B cell (primary cell): ENCODE data around the gene RBM44. TPM values are rescaled to one million over a fixed set of nuclear protein-coding genes. Genes with fewer than 3 reads are reported as not detected.

Experiments used
- ATAC-seq: fragments of 200-7000 bp; cut with Tn5 transposase; one replicate; pipeline ENCODE4 v1.10.0; 2021; ENCODE audit warnings: low read depth, mild to moderate bottlenecking, moderate number of reproducible peaks, moderate library complexity
- CTCF ChIA-PET: fragments of 350-600 bp; sonication (Branson Sonifier 250); formaldehyde crosslinking; loops from one replicate; lab custom pipeline; 2021; ENCODE audit warnings: antibody characterized with exemption, inconsistent platforms; lab: Charles Lee
- POLR2A ChIA-PET: fragments of 350-600 bp; sonication (Branson Sonifier 250); formaldehyde crosslinking; loops from one replicate; lab custom pipeline; 2021; ENCODE audit warnings: antibody characterized with exemption; lab: Charles Lee
- DNase-seq: peaks from one replicate; pipeline ENCODE4 v3.0.0; 2013
- H2AFZ ChIP-seq: 2 replicates; pipeline ENCODE4 v1.6.1; 2012; ENCODE audit warnings: mild to moderate bottlenecking, low read depth, low read length; ENCODE audit not compliant: insufficient read depth, poor library complexity, severe bottlenecking
- H3K27ac ChIP-seq, 2 donors: 1 replicate in 1 of 2; 2 replicates in 1 of 2; pipeline ENCODE4 v1.5.1; 2012 to 2013; ENCODE audit warnings: low read length in 2 of 2, mild to moderate bottlenecking in 2 of 2, moderate library complexity in 1 of 2
- H3K27me3 ChIP-seq, 4 experiments: fragments of 200-600 bp in 1 of 4; sonication (generic) in 1 of 4; replicated peaks in 1 of 4; 1 replicate in 2 of 4; 2 replicates in 2 of 4; pipeline versions ENCODE4 v1.6.1 to v1.7.0; 2013 to 2016; ENCODE audit warnings: low read length in 3 of 4, mild to moderate bottlenecking in 2 of 4, mixed read lengths in 1 of 4, moderate library complexity in 1 of 4; ENCODE audit not compliant: insufficient read depth in 4 of 4, control insufficient read depth in 3 of 4; ENCODE audit errors: control extremely low read depth in 1 of 4
- H3K36me3 ChIP-seq, 2 experiments: replicated peaks in 1 of 2; 1 replicate in 1 of 2; 2 replicates in 1 of 2; pipeline versions ENCODE4 v1.6.1 to v1.7.1; 2013; ENCODE audit warnings: low read length in 1 of 2; ENCODE audit not compliant: insufficient read depth in 2 of 2, control insufficient read depth in 1 of 2; ENCODE audit errors: control extremely low read depth in 1 of 2, extremely low read depth in 1 of 2
- H3K4me1 ChIP-seq, 2 donors: fragments of 200-600 bp in 1 of 2; sonication (generic) in 1 of 2; 1 replicate in 1 of 2; 2 replicates in 1 of 2; pipeline versions ENCODE4 v1.5.1 to v1.6.1; 2013 to 2017; ENCODE audit warnings: low read length in 2 of 2; ENCODE audit not compliant: control insufficient read depth in 2 of 2, insufficient read depth in 2 of 2
- H3K4me2 ChIP-seq: replicated peaks from 2 replicates; pipeline ENCODE3; 2012; ENCODE audit warnings: mild to moderate bottlenecking, low read depth, low read length; ENCODE audit not compliant: poor library complexity, severe bottlenecking
- H3K4me3 ChIP-seq, 5 experiments: fragments of 200-600 bp in 1 of 5; sonication (generic) in 1 of 5; 1 replicate in 3 of 5; 2 replicates in 2 of 5; pipeline versions ENCODE4 v1.5.1 to v1.7.0; 2011 to 2016; ENCODE audit warnings: low read length in 4 of 5, mild to moderate bottlenecking in 4 of 5, low read depth in 2 of 5, control low read depth in 1 of 5, moderate library complexity in 1 of 5; ENCODE audit not compliant: insufficient read depth in 1 of 5; ENCODE audit errors: control extremely low read depth in 1 of 5, extremely low read depth in 1 of 5
- H3K79me2 ChIP-seq: fragments of 200-600 bp; sonication (generic); one replicate; pipeline ENCODE4 v1.6.0; 2016; ENCODE audit warnings: low read length; ENCODE audit not compliant: control insufficient read depth, insufficient read depth
- H3K9ac ChIP-seq: fragments of 200-600 bp; sonication (generic); 2 replicates; pipeline ENCODE4 v1.6.1; 2017; ENCODE audit warnings: mild to moderate bottlenecking, low read length, moderate library complexity
- H3K9me3 ChIP-seq, 3 donors: one replicate each; pipeline versions ENCODE4 v1.6.1 to v1.7.1; 2013; ENCODE audit warnings: low read length in 2 of 3; ENCODE audit not compliant: control insufficient read depth in 2 of 3, insufficient read depth in 1 of 3; ENCODE audit errors: control extremely low read depth in 1 of 3
- H4K20me1 ChIP-seq: 2 replicates; pipeline ENCODE4 v1.6.0; 2012; ENCODE audit warnings: mild to moderate bottlenecking, low read length; ENCODE audit not compliant: insufficient read depth, control insufficient read depth, poor library complexity, severe bottlenecking
- H3K27ac Mint-ChIP-seq: one replicate; pipeline ENCODE4 v1.8.0; 2021; ENCODE audit warnings: mixed read lengths
- H3K27me3 Mint-ChIP-seq: one replicate; pipeline ENCODE4 v1.8.0; 2021; ENCODE audit warnings: mixed read lengths
- H3K4me1 Mint-ChIP-seq: one replicate; pipeline ENCODE4 v1.8.0; 2021; ENCODE audit warnings: mixed read lengths
- H3K4me3 Mint-ChIP-seq: one replicate; pipeline ENCODE4 v1.8.0; 2021; ENCODE audit warnings: mixed read lengths
- H3K9me3 Mint-ChIP-seq: one replicate; pipeline ENCODE4 v1.8.0; 2022; ENCODE audit warnings: mixed read lengths; ENCODE audit not compliant: insufficient read depth
- CTCF ChIP-seq: fragments of 200-600 bp; IDR thresholded peaks from one replicate; pipeline ENCODE4 v1.8.0; 2022; ENCODE audit warnings: antibody characterized with exemption, mild to moderate bottlenecking
- EZH2 ChIP-seq: IDR thresholded peaks from 2 replicates; pipeline ENCODE4 v1.6.1; 2012; ENCODE audit warnings: borderline replicate concordance, low read depth, mild to moderate bottlenecking, moderate library complexity, low read length; ENCODE audit not compliant: insufficient read depth, poor library complexity, severe bottlenecking
- WGBS: methylation state at CpG from one replicate; pipeline ENCODE4 v1.1.5; 2013; ENCODE audit warnings: missing lambda C conversion rate; ENCODE audit not compliant: insufficient coverage; 5-methylcytosine and 5-hydroxymethylcytosine counted together
- intact Hi-C: fragments of 100-400 bp; cut with micrococcal nuclease; formaldehyde crosslinking; loops from one replicate; pipeline ENCODE4 v1.10.0; 2022
- polyA plus RNA-seq: library from polyadenylated mRNA; depleted of rRNA; stranded (reverse); fragments of >200 nt; gene quantifications from 2 replicates; pipeline ENCODE4 v1.2.3, GENCODE V29; 2012
- total RNA-seq, 2 donors: library from RNA; stranded (reverse); fragments of 120-200 nt in 1 of 2; gene quantifications; 1 replicate in 1 of 2; 2 replicates in 1 of 2; pipeline versions ENCODE4 v1.2.3 to v1.2.4, GENCODE V29; 2013 to 2022

The RBM44 gene
- total and polyA plus RNA-seq, 2 donors (not counting 1 experiment from before 2014, with no cell fraction given) = 0.39 to 1.3 TPM

DNA sequence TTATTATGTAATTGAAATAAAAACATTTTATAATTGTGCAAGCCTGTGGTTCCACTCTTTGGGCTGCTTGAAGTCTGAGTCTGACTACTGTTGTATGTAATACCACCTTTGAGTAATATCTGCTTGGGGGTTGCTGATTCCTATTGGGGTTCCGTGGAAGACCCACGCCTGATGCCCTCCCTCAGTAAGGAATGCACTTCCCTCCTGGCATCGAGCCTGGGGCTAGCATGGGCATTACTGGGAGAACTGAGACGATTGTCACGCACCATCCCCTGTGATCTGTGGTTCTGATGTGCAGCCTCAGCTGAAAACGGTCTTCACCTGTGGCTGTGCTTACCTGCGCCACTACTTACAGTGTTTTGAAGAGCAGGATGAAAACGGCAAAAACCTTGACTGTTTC is 32.7 kb upstream of the RBM44 start:
- Histone ChIP-seq H2AFZ (no peak overlapping the region), H3K27ac (no peak overlapping the region), H3K36me3 (peaks cover 16 to 65% of the 10 kb centered on the region in 2 experiments), H3K4me2 (no peak overlapping the region), H3K79me2 (no peaks in the 10 kb centered on the region), H3K9ac (no peak overlapping the region), H3K27me3 (no peaks in the 10 kb centered on the region), H3K4me3 (no peak overlapping the region), H3K4me1 (no peaks in the 10 kb centered on the region), H3K9me3 (no peaks in the 10 kb centered on the region), H4K20me1 (peaks cover 6% of the 10 kb centered on the region)
- Mint-ChIP-seq H3K9me3 (no peaks in the 10 kb centered on the region), H3K4me1 (no peaks in the 10 kb centered on the region), H3K27me3 (no peaks in the 10 kb centered on the region), H3K27ac (no peak overlapping the region), H3K4me3 (no peak overlapping the region)
- peak; percentile 4 for DNase-seq
- 97% methylated on average over 6 of the region's 8 CpGs for WGBS
- TF ChIP-seq EZH2 (no peak), CTCF (no peak)
- ChIA-PET POLR2A (interaction anchor here (0.5 kb wide), 1 partner anchor 173 kb away, joined by 4 read pairs; no protein-coding TSS in a partner anchor), CTCF (interaction anchor here (0.6 to 1.6 kb wide), 4 partner anchors 9 to 974 kb away, joined by 4 to 6 read pairs (median 4); no protein-coding TSS in a partner anchor)
- ATAC-seq = no peak
- intact Hi-C loops = no loop called here

DNA sequence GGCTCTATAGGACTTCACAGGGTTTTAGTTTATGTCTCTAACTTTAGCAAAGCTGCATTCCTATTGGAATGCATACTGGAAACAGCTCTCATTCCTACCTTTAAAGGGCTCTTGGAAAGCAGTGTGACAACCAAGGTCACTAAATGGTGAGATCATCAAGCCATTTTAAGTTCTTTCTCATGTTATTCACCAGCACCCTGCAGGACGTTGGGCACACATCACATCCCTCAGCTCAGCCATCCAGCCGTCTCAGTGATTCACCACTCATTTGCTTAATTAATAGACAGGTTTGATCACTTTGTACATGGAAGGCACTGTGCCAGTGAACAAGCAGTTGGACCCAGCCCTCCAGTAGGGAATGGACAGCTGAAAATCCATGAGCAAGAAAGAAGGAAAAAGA is 32.2 kb upstream of the RBM44 start:
- ATAC-seq (no peak), DNase-seq (peak; percentile 13)
- TF ChIP-seq EZH2 (no peak), CTCF (no peak)
- Histone ChIP-seq H2AFZ (no peak overlapping the region), H3K4me3 (no peak overlapping the region), H3K79me2 (no peaks in the 10 kb centered on the region), H3K4me2 (no peak overlapping the region), H3K27me3 (no peaks in the 10 kb centered on the region), H3K9ac (no peak overlapping the region), H3K9me3 (no peaks in the 10 kb centered on the region), H3K4me1 (no peaks in the 10 kb centered on the region), H3K27ac (no peak overlapping the region), H4K20me1 (peaks cover 6% of the 10 kb centered on the region), H3K36me3 (peaks cover 14 to 65% of the 10 kb centered on the region in 2 experiments)
- WGBS = no CpG with 5 or more reads among the region's 2 CpGs
- H3K27ac Mint-ChIP-seq = no peak overlapping the region
- H3K4me1 Mint-ChIP-seq = no peaks in the 10 kb centered on the region
- intact Hi-C loops = no loop called here
- POLR2A ChIA-PET = no interaction called here
- no peaks in the 10 kb centered on the region for H3K27me3 Mint-ChIP-seq
- CTCF ChIA-PET = interaction anchor here (1.3 to 1.6 kb wide), 3 partner anchors 9 to 194 kb away, joined by 4 to 5 read pairs (median 4); no protein-coding TSS in a partner anchor
- H3K9me3 Mint-ChIP-seq = no peaks in the 10 kb centered on the region
- H3K4me3 Mint-ChIP-seq = no peak overlapping the region
